Astrocyte (in vitro differentiated cells and primary cell): Measurements from ENCODE around the gene ZDHHC11B. TPM values are rescaled to one million over a fixed set of nuclear protein-coding genes. Genes with fewer than 3 reads are reported as not detected.

Experiments used
- DNase-seq: peaks from one replicate; pipeline ENCODE4 v3.0.0-alpha.2; 2010; ENCODE audit warnings: low read depth
- FAIRE-seq: peaks from 2 replicates; lab custom pipeline; 2011; peaks lifted over from hg19 to GRCh38; lab: Jason Lieb, UNC
- H2AFZ ChIP-seq: 2 replicates; pipeline ENCODE4 v1.6.0; 2012; ENCODE audit warnings: low read depth, low read length, inconsistent platforms
- H3K27ac ChIP-seq: 2 replicates; pipeline ENCODE4 v1.5.1; 2011; ENCODE audit warnings: low read depth, low read length, inconsistent platforms
- H3K27me3 ChIP-seq: 2 replicates; pipeline ENCODE4 v1.6.0; 2011; ENCODE audit warnings: low read length, inconsistent platforms; ENCODE audit not compliant: insufficient read depth
- H3K36me3 ChIP-seq: 2 replicates; pipeline ENCODE4 v1.5.1; 2011; ENCODE audit warnings: low read length, inconsistent platforms; ENCODE audit not compliant: insufficient read depth
- H3K4me1 ChIP-seq: 2 replicates; pipeline ENCODE4 v1.5.1; 2011; ENCODE audit warnings: low read length, inconsistent platforms; ENCODE audit not compliant: insufficient read depth
- H3K4me2 ChIP-seq: 2 replicates; pipeline ENCODE4 v1.6.0; 2012; ENCODE audit warnings: low read length, inconsistent platforms
- H3K4me3 ChIP-seq: 2 replicates; pipeline ENCODE4 v1.5.1; 2011; ENCODE audit warnings: low read depth, mild to moderate bottlenecking, low read length, inconsistent platforms; ENCODE audit not compliant: insufficient read depth
- H3K79me2 ChIP-seq: 2 replicates; pipeline ENCODE4 v1.6.0; 2012; ENCODE audit warnings: mild to moderate bottlenecking, low read length, inconsistent platforms; ENCODE audit not compliant: insufficient read depth
- H3K9ac ChIP-seq: 2 replicates; pipeline ENCODE4 v1.6.0; 2012; ENCODE audit warnings: mild to moderate bottlenecking, low read length, inconsistent platforms
- H3K9me3 ChIP-seq: 2 replicates; pipeline ENCODE4 v1.5.1; 2012; ENCODE audit warnings: low read depth, mild to moderate bottlenecking, low read length, inconsistent platforms; ENCODE audit not compliant: insufficient read depth
- H4K20me1 ChIP-seq: 2 replicates; pipeline ENCODE4 v1.6.0; 2012; ENCODE audit warnings: low read length, inconsistent platforms; ENCODE audit not compliant: insufficient read depth
- H3K27ac Mint-ChIP-seq: one replicate; pipeline ENCODE4 v1.8.0; 2021; ENCODE audit warnings: mild to moderate bottlenecking, mixed read lengths; ENCODE audit not compliant: unreplicated experiment
- H3K27me3 Mint-ChIP-seq: one replicate; pipeline ENCODE4 v1.8.0; 2021; ENCODE audit warnings: low read depth, mixed read lengths; ENCODE audit not compliant: unreplicated experiment
- H3K36me3 Mint-ChIP-seq: one replicate; pipeline ENCODE4 v1.8.0; 2021; ENCODE audit warnings: low read depth, mixed read lengths; ENCODE audit not compliant: unreplicated experiment
- H3K4me1 Mint-ChIP-seq: one replicate; pipeline ENCODE4 v1.8.0; 2021; ENCODE audit warnings: low read depth, mixed read lengths; ENCODE audit not compliant: unreplicated experiment
- H3K4me3 Mint-ChIP-seq: one replicate; pipeline ENCODE4 v1.8.0; 2021; ENCODE audit warnings: mild to moderate bottlenecking, moderate library complexity, mixed read lengths; ENCODE audit not compliant: unreplicated experiment
- H3K9me3 Mint-ChIP-seq: one replicate; pipeline ENCODE4 v1.8.0; 2021; ENCODE audit warnings: mild to moderate bottlenecking, mixed read lengths; ENCODE audit not compliant: unreplicated experiment
- EZH2 ChIP-seq: IDR thresholded peaks from 2 replicates; pipeline ENCODE4 v1.6.1; 2012; ENCODE audit warnings: mild to moderate bottlenecking, low read length, inconsistent platforms; ENCODE audit not compliant: insufficient read depth
- total RNA-seq: library from RNA; stranded (reverse); gene quantifications from 2 replicates; pipeline ENCODE4 v1.2.1, GENCODE V29; 2021
- TF ChIP-seq, protein P1 (sequence below): IDR thresholded peaks from 2 replicates; pipeline ENCODE4 v1.5.1; 2011; ENCODE audit warnings: low read depth, mild to moderate bottlenecking, inconsistent platforms, low read length, moderate library complexity; ENCODE audit not compliant: insufficient read depth

Gene ZDHHC11B
- total RNA-seq, 1 donor from 2014 or later, result 0.23 TPM

DNA sequence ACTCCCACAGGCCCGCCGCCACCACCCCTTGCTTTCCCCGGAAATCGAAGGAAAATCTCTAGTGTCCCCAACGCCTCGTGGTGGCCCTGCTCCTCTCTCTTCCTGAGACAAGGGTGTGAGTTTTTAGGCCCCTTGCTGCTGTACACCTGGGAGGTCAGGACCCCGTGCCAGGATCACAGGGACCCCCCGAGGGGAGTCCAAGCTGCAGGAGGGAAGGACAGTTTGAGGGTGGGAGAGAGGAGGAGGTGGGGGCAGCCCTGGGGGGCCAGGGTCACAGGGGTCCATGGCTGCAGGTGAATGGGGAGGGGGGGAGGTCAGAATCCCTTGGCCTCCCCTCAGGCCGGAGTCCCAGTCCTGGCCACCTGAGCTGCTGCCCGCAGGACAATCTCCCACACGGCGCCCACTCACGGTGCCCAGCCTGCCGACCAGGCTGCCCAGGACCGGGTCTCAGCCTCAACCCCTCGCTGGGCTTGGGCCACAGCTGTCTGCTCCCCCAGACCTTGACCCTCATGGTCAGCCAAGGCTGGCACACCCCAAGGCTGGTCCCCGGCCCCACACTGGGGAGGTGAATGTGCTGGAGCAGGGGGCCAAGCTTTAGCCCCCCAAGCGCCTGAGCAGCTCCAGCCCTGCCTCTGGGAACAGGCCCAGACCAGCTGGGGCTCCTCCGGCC lies 111.2 kb downstream of the ZDHHC11B start:
- Histone ChIP-seq H3K9me3 (no peaks in the 10 kb centered on the region), H3K36me3 (no peaks in the 10 kb centered on the region), H4K20me1 (no peaks in the 10 kb centered on the region), H3K9ac (peak overlapping the region; percentile 73), H3K4me1 (peaks cover 21% of the 10 kb centered on the region), H3K4me3 (no peak overlapping the region), H3K79me2 (no peaks in the 10 kb centered on the region), H3K4me2 (peak overlapping the region; percentile 38), H2AFZ (no peak overlapping the region), H3K27ac (no peak overlapping the region), H3K27me3 (peaks cover 16% of the 10 kb centered on the region)
- Mint-ChIP-seq H3K4me3 (no peak overlapping the region), H3K27ac (peak overlapping the region; percentile 84), H3K36me3 (no peaks in the 10 kb centered on the region), H3K4me1 (peaks cover 2% of the 10 kb centered on the region), H3K9me3 (no peaks in the 10 kb centered on the region), H3K27me3 (peaks cover 12% of the 10 kb centered on the region)
- TF ChIP-seq, protein P1, sequence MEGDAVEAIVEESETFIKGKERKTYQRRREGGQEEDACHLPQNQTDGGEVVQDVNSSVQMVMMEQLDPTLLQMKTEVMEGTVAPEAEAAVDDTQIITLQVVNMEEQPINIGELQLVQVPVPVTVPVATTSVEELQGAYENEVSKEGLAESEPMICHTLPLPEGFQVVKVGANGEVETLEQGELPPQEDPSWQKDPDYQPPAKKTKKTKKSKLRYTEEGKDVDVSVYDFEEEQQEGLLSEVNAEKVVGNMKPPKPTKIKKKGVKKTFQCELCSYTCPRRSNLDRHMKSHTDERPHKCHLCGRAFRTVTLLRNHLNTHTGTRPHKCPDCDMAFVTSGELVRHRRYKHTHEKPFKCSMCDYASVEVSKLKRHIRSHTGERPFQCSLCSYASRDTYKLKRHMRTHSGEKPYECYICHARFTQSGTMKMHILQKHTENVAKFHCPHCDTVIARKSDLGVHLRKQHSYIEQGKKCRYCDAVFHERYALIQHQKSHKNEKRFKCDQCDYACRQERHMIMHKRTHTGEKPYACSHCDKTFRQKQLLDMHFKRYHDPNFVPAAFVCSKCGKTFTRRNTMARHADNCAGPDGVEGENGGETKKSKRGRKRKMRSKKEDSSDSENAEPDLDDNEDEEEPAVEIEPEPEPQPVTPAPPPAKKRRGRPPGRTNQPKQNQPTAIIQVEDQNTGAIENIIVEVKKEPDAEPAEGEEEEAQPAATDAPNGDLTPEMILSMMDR, result no peak
- TF ChIP-seq EZH2, result no peak
- no peak for FAIRE-seq
- no peak for DNase-seq

DNA sequence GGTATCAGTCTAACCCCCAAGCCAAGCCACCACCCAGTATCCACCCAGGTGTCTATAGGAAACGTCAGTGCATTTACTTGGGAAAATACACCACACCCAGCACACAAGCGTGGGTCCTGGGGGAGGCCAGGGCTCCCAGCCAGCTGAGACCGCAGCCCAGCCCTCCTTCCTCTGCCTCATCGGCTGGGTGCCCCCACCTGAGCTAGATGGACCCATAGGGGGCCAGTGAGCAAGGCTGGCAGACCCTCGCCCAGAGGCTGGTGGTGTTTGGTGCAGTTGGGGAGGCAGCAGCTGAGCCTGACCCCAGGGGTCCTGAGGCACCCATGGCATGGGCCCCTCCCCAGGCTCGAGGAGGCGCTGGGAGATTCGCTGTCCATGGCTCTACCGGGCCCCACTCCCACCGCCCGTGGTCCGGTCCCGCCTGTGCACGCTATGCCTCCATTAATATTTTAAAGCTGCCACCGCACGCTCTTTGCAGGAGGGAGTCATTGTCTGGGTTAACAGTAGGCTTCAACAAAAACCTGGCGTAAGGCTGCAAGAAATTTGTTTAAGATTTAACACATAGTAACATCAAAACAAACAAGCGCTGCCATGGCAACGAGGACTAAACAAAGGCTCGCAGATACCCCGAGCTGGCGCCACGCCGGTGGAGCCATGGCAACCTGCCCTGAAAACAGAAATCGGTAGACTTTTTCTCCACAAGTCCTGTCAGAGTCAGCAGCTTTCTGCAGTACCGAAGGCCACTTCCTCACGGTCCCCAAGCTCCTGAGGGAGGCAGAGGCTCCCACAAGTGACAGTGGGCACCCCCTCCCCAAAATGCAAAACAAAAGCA lies 112.0 kb downstream of the ZDHHC11B start:
- H3K36me3 Mint-ChIP-seq, result no peaks in the 10 kb centered on the region
- Histone ChIP-seq H3K36me3 (no peaks in the 10 kb centered on the region), H4K20me1 (no peaks in the 10 kb centered on the region), H3K79me2 (no peaks in the 10 kb centered on the region), H3K4me2 (peak overlapping the region; percentile 38), H2AFZ (no peak overlapping the region), H3K4me1 (peaks cover 21% of the 10 kb centered on the region), H3K9me3 (no peaks in the 10 kb centered on the region), H3K4me3 (peak overlapping the region; percentile 15), H3K9ac (peak overlapping the region; percentile 73), H3K27me3 (peaks cover 16% of the 10 kb centered on the region), H3K27ac (peak overlapping the region; percentile 26)
- H3K4me1 Mint-ChIP-seq, result peaks cover 2% of the 10 kb centered on the region
- H3K27me3 Mint-ChIP-seq, result peaks cover 11% of the 10 kb centered on the region
- no peak for FAIRE-seq
- H3K4me3 Mint-ChIP-seq, result no peak overlapping the region
- TF ChIP-seq, protein P1, result no peak
- peak; percentile 17 for TF ChIP-seq EZH2
- H3K27ac Mint-ChIP-seq, result peak overlapping the region; percentile 84
- H3K9me3 Mint-ChIP-seq, result no peaks in the 10 kb centered on the region
- DNase-seq, result peak; percentile 63
